NT2/D1 (cell line): ENCODE measurements around the gene TMIGD2.
A peak's percentile ranks its signal among the peaks of the same experiment; 100 is the strongest.
"Not testable (repeated sequence)": the region's sequence is repeated elsewhere in the genome, so short reads cannot be mapped to it uniquely, and the experiment has no call there.

Source experiments
- DNase-seq: peaks from one replicate; pipeline ENCODE4 v3.0.0-alpha.2; 2011; ENCODE audit warnings: low read depth, low spot score
- H3K27me3 ChIP-seq: 2 replicates; pipeline ENCODE4 v1.6.0; 2011; ENCODE audit warnings: mild to moderate bottlenecking; ENCODE audit not compliant: insufficient read length, insufficient read depth
- H3K36me3 ChIP-seq: 2 replicates; pipeline ENCODE4 v1.6.1; 2011; ENCODE audit warnings: mild to moderate bottlenecking, low read length, mixed read lengths; ENCODE audit not compliant: insufficient read depth, insufficient read length
- H3K4me1 ChIP-seq: 2 replicates; pipeline ENCODE4 v1.5.1; 2011; ENCODE audit not compliant: insufficient read depth, insufficient read length
- H3K4me3 ChIP-seq: 2 replicates; pipeline ENCODE4 v1.5.1; 2011; ENCODE audit warnings: low read depth; ENCODE audit not compliant: insufficient read length
- H3K9ac ChIP-seq: 2 replicates; pipeline ENCODE4 v1.6.0; 2011; ENCODE audit warnings: low read depth; ENCODE audit not compliant: insufficient read length
- H3K9me3 ChIP-seq: 2 replicates; pipeline ENCODE4 v1.5.1; 2011; ENCODE audit warnings: mild to moderate bottlenecking, low read length; ENCODE audit not compliant: insufficient read depth
- SUZ12 ChIP-seq: IDR thresholded peaks from 2 replicates; pipeline ENCODE4 v1.6.1; 2011; ENCODE audit not compliant: insufficient read length, insufficient read depth; ENCODE audit errors: extremely low read depth
- YY1 ChIP-seq: IDR thresholded peaks from 2 replicates; pipeline ENCODE4 v1.6.1; 2011; ENCODE audit not compliant: insufficient read length, insufficient read depth
- ZNF274 ChIP-seq: IDR thresholded peaks from 2 replicates; pipeline ENCODE4 v1.6.1; 2011; ENCODE audit warnings: mild to moderate bottlenecking, low read depth, low read length

TMIGD2 gene

GRCh38 chr19:4292515-4292914 is 9.7 kb downstream of the TMIGD2 start:
- Histone ChIP-seq H3K36me3 (no peaks in the 10 kb centered on the region), H3K4me3 (no peak overlapping the region), H3K9ac (no peak overlapping the region), H3K9me3 (no peaks in the 10 kb centered on the region), H3K27me3 (no peaks in the 10 kb centered on the region), H3K4me1 (peaks cover 15% of the 10 kb centered on the region)
- no peak for DNase-seq
- TF ChIP-seq ZNF274 (no peak), SUZ12 (no peak), YY1 (no peak)

GRCh38 chr19:4291184-4291732 is 10.9 kb downstream of the TMIGD2 start:
- Histone ChIP-seq H3K4me1 (peaks cover 10% of the 10 kb centered on the region), H3K9ac (no peak overlapping the region), H3K9me3 (no peaks in the 10 kb centered on the region), H3K36me3 (no peaks in the 10 kb centered on the region), H3K4me3 (no peak overlapping the region), H3K27me3 (no peaks in the 10 kb centered on the region)
- TF ChIP-seq ZNF274 = no peak
- DNase-seq = no peak

- TF ChIP-seq ZNF274 (no peak), YY1 (no peak), SUZ12 (no peak)
- no peak for DNase-seq
- H3K27me3 ChIP-seq = no peaks in the 10 kb centered on the region
- peaks cover 5% of the 10 kb centered on the region for H3K4me1 ChIP-seq
- H3K9me3 ChIP-seq = no peaks in the 10 kb centered on the region
- no peaks in the 10 kb centered on the region for H3K36me3 ChIP-seq
- no peak overlapping the region for H3K9ac ChIP-seq
- H3K4me3 ChIP-seq = no peak overlapping the region
Observed at GRCh38 chr19:4288091-4288777, 14.0 kb downstream of the TMIGD2 start.

GRCh38 chr19:4286141-4286540 is 16.0 kb downstream of the TMIGD2 start:
- H3K4me1 ChIP-seq, H3K36me3 ChIP-seq, H3K9me3 ChIP-seq, DNase-seq, H3K9ac ChIP-seq, H3K4me3 ChIP-seq: not testable (repeated sequence)
- H3K27me3 ChIP-seq = peaks cover 12% of the 10 kb centered on the region

GRCh38 chr19:4284974-4285373 is 17.2 kb downstream of the TMIGD2 start:
- Histone ChIP-seq H3K36me3 (no peaks in the 10 kb centered on the region), H3K4me1 (no peaks in the 10 kb centered on the region), H3K9ac (no peak overlapping the region), H3K9me3 (no peaks in the 10 kb centered on the region), H3K27me3 (peaks cover 24% of the 10 kb centered on the region), H3K4me3 (no peak overlapping the region)
- TF ChIP-seq YY1 (no peak), SUZ12 (no peak), ZNF274 (no peak)
- DNase-seq = no peak

GRCh38 chr19:4284176-4284958 is 17.8 kb downstream of the TMIGD2 start:
- Histone ChIP-seq H3K36me3 (no peaks in the 10 kb centered on the region), H3K9me3 (no peaks in the 10 kb centered on the region), H3K4me1 (no peaks in the 10 kb centered on the region), H3K9ac (no peak overlapping the region), H3K27me3 (peaks cover 30% of the 10 kb centered on the region), H3K4me3 (no peak overlapping the region)
- no peak for DNase-seq
- TF ChIP-seq YY1 (no peak), SUZ12 (no peak)

- Histone ChIP-seq H3K27me3 (peaks cover 42% of the 10 kb centered on the region), H3K4me3 (peak overlapping the region; percentile 56), H3K9me3 (no peaks in the 10 kb centered on the region), H3K4me1 (peaks cover 9% of the 10 kb centered on the region), H3K9ac (peak overlapping the region; percentile 67), H3K36me3 (no peaks in the 10 kb centered on the region)
- no peak for DNase-seq
- TF ChIP-seq SUZ12 (peak; percentile 59), ZNF274 (no peak), YY1 (no peak)
Observed at GRCh38 chr19:4279530-4280422, 22.4 kb downstream of the TMIGD2 start.
